DOHH2 (cell line): ENCODE data around the gene PPFIBP1.

Experiments
- H3F3A ChIP-seq: fragments of 200-600 bp; sonication (generic), shearing (Covaris generic); 2 replicates; pipeline ENCODE4 v1.6.0; 2016; ENCODE audit warnings: antibody characterized with exemption, mild to moderate bottlenecking; ENCODE audit not compliant: control insufficient read depth, insufficient read depth
- H3K27ac ChIP-seq: fragments of 200-600 bp; sonication (generic); 2 replicates; pipeline ENCODE4 v1.5.1; 2014; ENCODE audit warnings: low read depth, mild to moderate bottlenecking, low read length, moderate library complexity
- H3K27me3 ChIP-seq: fragments of 200-600 bp; sonication (generic); 2 replicates; pipeline ENCODE4 v1.6.1; 2014; ENCODE audit warnings: mild to moderate bottlenecking, low read length, mixed read lengths; ENCODE audit not compliant: control insufficient read depth
- H3K36me3 ChIP-seq: fragments of 200-600 bp; sonication (generic); 2 replicates; pipeline ENCODE4 v1.6.1; 2014; ENCODE audit warnings: mild to moderate bottlenecking, low read length, moderate library complexity, mixed read lengths; ENCODE audit not compliant: control insufficient read depth
- H3K4me1 ChIP-seq: fragments of 200-600 bp; sonication (generic); 2 replicates; pipeline ENCODE4 v1.6.1; 2014; ENCODE audit warnings: mild to moderate bottlenecking, low read length, mixed read lengths; ENCODE audit not compliant: control insufficient read depth
- H3K4me2 ChIP-seq: fragments of 200-600 bp; sonication (generic); 2 replicates; pipeline ENCODE4 v1.6.0; 2014; ENCODE audit warnings: mild to moderate bottlenecking, low read length, moderate library complexity
- H3K4me3 ChIP-seq: fragments of 200-600 bp; sonication (generic); 2 replicates; pipeline ENCODE4 v1.5.1; 2014; ENCODE audit warnings: mild to moderate bottlenecking, low read length, mixed read lengths
- H3K79me2 ChIP-seq: fragments of 200-600 bp; sonication (generic); 2 replicates; pipeline ENCODE4 v1.6.1; 2014; ENCODE audit warnings: mild to moderate bottlenecking, low read length, mixed read lengths; ENCODE audit not compliant: control insufficient read depth
- H3K9me2 ChIP-seq: fragments of 200-600 bp; sonication (generic); replicated peaks from 2 replicates; pipeline ENCODE4 v1.6.1; 2014; ENCODE audit warnings: mild to moderate bottlenecking, low read length, mixed read lengths; ENCODE audit not compliant: control insufficient read depth
- H3K9me3 ChIP-seq: fragments of 200-600 bp; sonication (generic); 2 replicates; pipeline ENCODE4 v1.6.1; 2014; ENCODE audit warnings: antibody characterized with exemption, low read length, mixed read lengths; ENCODE audit not compliant: control insufficient read depth, insufficient read depth
- H4K20me1 ChIP-seq: fragments of 200-600 bp; sonication (generic); 2 replicates; pipeline ENCODE4 v1.6.0; 2014; ENCODE audit warnings: low read depth, mild to moderate bottlenecking, antibody characterized with exemption, low read length, moderate library complexity; ENCODE audit not compliant: control insufficient read depth, insufficient read depth
- CTCF ChIP-seq: fragments of 200-600 bp; sonication (generic); IDR thresholded peaks from one replicate; pipeline ENCODE4 v1.5.1; 2014; ENCODE audit warnings: antibody characterized with exemption, mild to moderate bottlenecking, low read depth, low read length; ENCODE audit not compliant: poor library complexity, severe bottlenecking
- EZH2phosphoT487 ChIP-seq: fragments of 200-600 bp; sonication (generic); IDR thresholded peaks from 2 replicates; pipeline ENCODE4 v1.6.1; 2017; ENCODE audit warnings: borderline replicate concordance, mild to moderate bottlenecking, antibody characterized with exemption, low read length, moderate library complexity, mixed read lengths

PPFIBP1 gene

GRCh38 chr12:27618836-27619235 is 94.8 kb downstream of the PPFIBP1 start:
- Histone ChIP-seq H4K20me1 (no peaks in the 10 kb centered on the region), H3K9me2 (no peaks in the 10 kb centered on the region), H3K27ac (no peak overlapping the region), H3K36me3 (no peaks in the 10 kb centered on the region), H3K4me1 (no peaks in the 10 kb centered on the region), H3K79me2 (no peaks in the 10 kb centered on the region), H3F3A (no peaks in the 10 kb centered on the region), H3K27me3 (no peaks in the 10 kb centered on the region), H3K4me2 (no peak overlapping the region), H3K9me3 (no peaks in the 10 kb centered on the region), H3K4me3 (no peak overlapping the region)
- TF ChIP-seq EZH2phosphoT487 = no peak
- TF ChIP-seq CTCF = no peak

DNA sequence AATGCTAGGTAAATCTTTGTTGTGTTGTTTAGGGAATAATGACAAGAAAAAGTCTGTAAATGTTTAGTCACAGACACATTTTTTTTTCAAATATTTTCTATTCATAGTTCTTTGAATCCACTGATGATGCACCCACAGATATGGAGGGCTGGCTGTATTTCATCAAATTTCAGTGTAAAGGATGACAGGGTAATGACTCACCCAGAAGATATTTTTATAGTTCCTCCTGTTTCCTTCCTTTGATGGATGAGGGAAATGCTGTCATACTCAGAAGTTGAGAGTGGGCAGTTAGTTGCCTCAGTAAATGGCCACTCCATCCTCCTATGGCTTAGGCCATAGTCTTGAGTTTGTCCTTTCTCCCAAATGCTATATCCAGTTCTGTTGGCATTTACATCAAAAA is 95.3 kb downstream of the PPFIBP1 start:
- Histone ChIP-seq H3K9me3 (no peaks in the 10 kb centered on the region), H3K4me2 (no peak overlapping the region), H3K36me3 (no peaks in the 10 kb centered on the region), H3K4me1 (no peaks in the 10 kb centered on the region), H3K27ac (no peak overlapping the region), H4K20me1 (no peaks in the 10 kb centered on the region), H3K4me3 (no peak overlapping the region), H3K79me2 (no peaks in the 10 kb centered on the region), H3F3A (no peaks in the 10 kb centered on the region), H3K9me2 (no peaks in the 10 kb centered on the region), H3K27me3 (no peaks in the 10 kb centered on the region)
- TF ChIP-seq CTCF (no peak), EZH2phosphoT487 (no peak)

GRCh38 chr12:27620121-27620520 is 96.1 kb downstream of the PPFIBP1 start:
- H3K4me1 ChIP-seq = no peaks in the 10 kb centered on the region
- H3K9me3 ChIP-seq = no peaks in the 10 kb centered on the region
- no peaks in the 10 kb centered on the region for H3K9me2 ChIP-seq
- H3K27me3 ChIP-seq = no peaks in the 10 kb centered on the region
- no peaks in the 10 kb centered on the region for H3F3A ChIP-seq
- H4K20me1 ChIP-seq = no peaks in the 10 kb centered on the region
- H3K27ac ChIP-seq = no peak overlapping the region
- H3K79me2 ChIP-seq = no peaks in the 10 kb centered on the region
- no peak overlapping the region for H3K4me3 ChIP-seq
- TF ChIP-seq EZH2phosphoT487 (no peak), CTCF (no peak)
- H3K36me3 ChIP-seq = no peaks in the 10 kb centered on the region
- H3K4me2 ChIP-seq = no peak overlapping the region
